A549 (cell line): Measurements from ENCODE around the gene ARHGEF10L. TPM values are rescaled to one million over a fixed set of nuclear protein-coding genes. Genes with fewer than 3 reads are reported as not detected.

Experiments
- ATAC-seq, 2 experiments: fragments of 200-7000 bp in 1 of 2; fragments of >200 bp in 1 of 2; cut with Nextera tagmentation in 1 of 2; cut with Tn5 transposase in 1 of 2; 3 replicates each; pipeline versions ENCODE4 v1.8.0 to v1.9.1; 2018 to 2020; ENCODE audit warnings: mild to moderate bottlenecking in 1 of 2, moderate library complexity in 1 of 2
- CTCF ChIA-PET: fragments of 300-600 bp; sonication (Branson Sonifier 250); formaldehyde crosslinking; extraction: SDS; loops from one replicate; lab custom pipeline; 2021; ENCODE audit warnings: antibody characterized with exemption, inconsistent platforms; lab: Yijun Ruan, JAX
- POLR2A ChIA-PET: fragments of 350-600 bp; formaldehyde crosslinking; extraction: SDS; loops from one replicate; lab custom pipeline; 2021; ENCODE audit warnings: antibody characterized with exemption, inconsistent platforms; lab: Yijun Ruan, JAX
- DNase-seq, 2 experiments: peaks; one replicate each; pipeline versions ENCODE4 v3.0.0 to v3.0.0-alpha.2; 2011 to 2016; ENCODE audit warnings: low read depth in 1 of 2, low spot score in 1 of 2
- FAIRE-seq: peaks from 2 replicates; lab custom pipeline; 2011; peaks lifted over from hg19 to GRCh38; lab: Jason Lieb, UNC
- H3K27ac ChIP-seq, 2 experiments: fragments of >200 bp; sonication (Bioruptor Twin); formaldehyde crosslinking; 3 replicates each; pipeline ENCODE4 v1.5.1; 2016 to 2017
- H3K4me1 ChIP-seq: fragments of >200 bp; sonication (Bioruptor Twin); formaldehyde crosslinking; 3 replicates; pipeline ENCODE4 v1.6.1; 2016
- H3K4me2 ChIP-seq: fragments of >200 bp; sonication (Bioruptor Twin); formaldehyde crosslinking; 3 replicates; pipeline ENCODE4 v1.6.1; 2016
- H3K4me3 ChIP-seq: fragments of >200 bp; sonication (Bioruptor Twin); formaldehyde crosslinking; 3 replicates; pipeline ENCODE4 v1.5.1; 2016
- H3K9me3 ChIP-seq: fragments of >200 bp; sonication (Bioruptor Twin); formaldehyde crosslinking; 3 replicates; pipeline ENCODE4 v1.6.1; 2016
- ATOH8 ChIP-seq: fragments of 250-450 bp; sonication (Bioruptor Pico); IDR thresholded peaks from 2 replicates; pipeline ENCODE4 v1.5.0; 2020; ENCODE audit warnings: low read depth, mild to moderate bottlenecking, moderate library complexity
- BHLHE40 ChIP-seq: IDR thresholded peaks from 2 replicates; pipeline ENCODE4 v1.6.1; 2012; ENCODE audit warnings: low read depth, low read length, inconsistent platforms
- CBX8 ChIP-seq: fragments of 200-600 bp; sonication (generic); IDR thresholded peaks from 2 replicates; pipeline ENCODE4 v1.6.1; 2016
- EHMT2 ChIP-seq: fragments of 200-600 bp; sonication (generic); IDR thresholded peaks from 2 replicates; pipeline ENCODE4 v1.6.1; 2016; ENCODE audit warnings: antibody characterized with exemption, low read depth, mild to moderate bottlenecking, moderate library complexity
- ELK1 ChIP-seq: fragments of 150-350 bp; IDR thresholded peaks from 2 replicates; pipeline ENCODE4 v1.6.1; 2014; ENCODE audit warnings: low read depth, mild to moderate bottlenecking, low read length
- EP300 ChIP-seq, 2 experiments: fragments of >200 bp; sonication (Bioruptor Twin); formaldehyde crosslinking; IDR thresholded peaks; 2 replicates in 1 of 2; 3 replicates in 1 of 2; pipeline ENCODE4 v1.6.1; 2016 to 2017
- FOSL2 ChIP-seq, 2 experiments: fragments of 450-650 bp in 1 of 2; fragments of >200 bp in 1 of 2; sonication (Bioruptor Twin) in 1 of 2; formaldehyde crosslinking; IDR thresholded peaks; 2 replicates each; pipeline versions ENCODE4 v1.5.0 to v1.6.1; 2016 to 2020; ENCODE audit warnings: mild to moderate bottlenecking in 1 of 2, moderate library complexity in 1 of 2
- HDAC2 ChIP-seq: fragments of 200-600 bp; sonication (generic); IDR thresholded peaks from 2 replicates; pipeline ENCODE4 v1.6.1; 2016
- MAZ ChIP-seq: fragments of 150-350 bp; IDR thresholded peaks from 2 replicates; pipeline ENCODE4 v1.6.1; 2014; ENCODE audit warnings: antibody characterized with exemption, low read depth, low read length, borderline replicate concordance
- NFE2L2 ChIP-seq: fragments of 150-350 bp; conservative IDR thresholded peaks from 2 replicates; pipeline ENCODE4 v1.6.1; 2014; ENCODE audit warnings: low read length
- PBX3 ChIP-seq: IDR thresholded peaks from 2 replicates; pipeline ENCODE4 v1.6.1; 2012
- PHF8 ChIP-seq: fragments of 200-600 bp; sonication (generic); IDR thresholded peaks from 2 replicates; pipeline ENCODE4 v1.6.1; 2016; ENCODE audit warnings: low read depth, mild to moderate bottlenecking, antibody characterized with exemption, moderate library complexity, borderline replicate concordance
- POLR2AphosphoS2 ChIP-seq: conservative IDR thresholded peaks from 2 replicates; pipeline ENCODE4 v1.6.1; 2012; ENCODE audit warnings: low read length, improper control_type of control experiment, inconsistent platforms
- RARB ChIP-seq: fragments of 250-450 bp; sonication (Bioruptor Pico); IDR thresholded peaks from 2 replicates; pipeline ENCODE4 v1.8.0; 2021; ENCODE audit warnings: mild to moderate bottlenecking, moderate library complexity
- RCOR1 ChIP-seq: fragments of 150-350 bp; IDR thresholded peaks from 2 replicates; pipeline ENCODE4 v1.6.1; 2014; ENCODE audit warnings: antibody characterized with exemption, low read length, low read depth
- RFX5 ChIP-seq: fragments of 450-650 bp; IDR thresholded peaks from 2 replicates; pipeline ENCODE4 v1.7.1; 2014; ENCODE audit warnings: antibody characterized with exemption, mild to moderate bottlenecking, moderate library complexity
- RNF2 ChIP-seq: fragments of 200-600 bp; sonication (generic); IDR thresholded peaks from 2 replicates; pipeline ENCODE4 v1.6.1; 2016; ENCODE audit warnings: low read depth, mild to moderate bottlenecking, antibody characterized with exemption, moderate library complexity, borderline replicate concordance
- TFCP2L1 ChIP-seq: fragments of 250-450 bp; sonication (Bioruptor Pico); IDR thresholded peaks from 2 replicates; pipeline ENCODE4 v1.5.0; 2021; ENCODE audit warnings: mild to moderate bottlenecking
- USF2 ChIP-seq: fragments of 450-650 bp; IDR thresholded peaks from 2 replicates; pipeline ENCODE4 v1.6.1; 2014; ENCODE audit warnings: antibody characterized with exemption
- ZC3H11A ChIP-seq: fragments of 450-650 bp; IDR thresholded peaks from 2 replicates; pipeline ENCODE4 v1.6.1; 2014; ENCODE audit warnings: antibody characterized with exemption, mild to moderate bottlenecking
- ZFP36 ChIP-seq: fragments of 450-650 bp; IDR thresholded peaks from 2 replicates; pipeline ENCODE4 v1.6.1; 2014; ENCODE audit warnings: borderline replicate concordance; ENCODE audit not compliant: partially characterized antibody
- WGBS: methylation state at CpG from one replicate; pipeline ENCODE4 v1.1.6; 2017; ENCODE audit errors: missing lambda C conversion rate; 5-methylcytosine and 5-hydroxymethylcytosine counted together
- polyA plus RNA-seq, 4 experiments: library from polyadenylated mRNA; depleted of rRNA in 3 of 4; stranded (reverse); fragments of >200 nt; fragmentation: RNase III in 1 of 4; extraction: RNeasy Plus Mini Kit Qiagen cat#74134 plus additional on column Dnase treatment in 1 of 4; gene quantifications; 2 replicates in 3 of 4; 3 replicates in 1 of 4; pipeline ENCODE4 v1.2.3, GENCODE V29; 2011 to 2017

Gene ARHGEF10L
- polyA plus RNA-seq, 2 of the 4 experiments (the other 2 are of a cell fraction), result 3.5 to 5.2 TPM

GRCh38 chr1:17668624-17669175, 129.2 kb downstream of the ARHGEF10L start:
- no peaks in the 10 kb centered on the region for H3K4me1 ChIP-seq
- no peak overlapping the region for H3K4me2 ChIP-seq
- DNase-seq, result no peak
- CTCF ChIA-PET, result interaction anchor here (1.2 to 2.2 kb wide), 7 partner anchors 7 to 913 kb away, joined by 3 to 15 read pairs (median 6); no protein-coding TSS in a partner anchor
- no peaks in the 10 kb centered on the region for H3K9me3 ChIP-seq
- H3K27ac ChIP-seq, result no peak overlapping the region
- POLR2A ChIA-PET, result no interaction called here
- 93% methylated on average over 9 of the region's 20 CpGs for WGBS
- TF ChIP-seq EHMT2 (no peak), ATOH8 (CRISPR knock-in tag) (no peak), HDAC2 (no peak), RCOR1 (no peak), ELK1 (no peak), BHLHE40 (no peak), TFCP2L1 (CRISPR knock-in tag) (no peak), NFE2L2 (no peak), USF2 (no peak), PBX3 (no peak), EP300 (IDR thresholded peaks at IDR 0.05) (no peak), CBX8 (no peak), ZC3H11A (no peak), RARB (CRISPR knock-in tag) (no peak), POLR2AphosphoS2 (no peak), PHF8 (no peak), RNF2 (no peak), FOSL2 (IDR thresholded peaks at IDR 0.05) (no peak), FOSL2 (CRISPR knock-in tag; IDR thresholded peaks at IDR 0.05) (no peak), MAZ (no peak)
- FAIRE-seq, result no peak
- no peak overlapping the region for H3K4me3 ChIP-seq
- no peak for ATAC-seq

GRCh38 chr1:17669305-17669704, 129.8 kb downstream of the ARHGEF10L start:
- POLR2A ChIA-PET, result no interaction called here
- peak; percentile 56 for TF ChIP-seq ZFP36
- TF ChIP-seq RFX5, result no peak
- Histone ChIP-seq H3K9me3 (no peaks in the 10 kb centered on the region), H3K4me3 (no peak overlapping the region), H3K4me2 (no peak overlapping the region), H3K4me1 (no peaks in the 10 kb centered on the region), H3K27ac (no peak overlapping the region)
- CTCF ChIA-PET, result interaction anchor here (1.2 to 2.2 kb wide), 6 partner anchors 8 to 912 kb away, joined by 3 to 15 read pairs (median 8); no protein-coding TSS in a partner anchor
- DNase-seq, result no peak
- no peak for FAIRE-seq
- no peak for ATAC-seq
- 84% methylated on average over 9 of the region's 9 CpGs for WGBS
